Epidermal melanocyte (primary cell): Measurements from ENCODE around the gene ITGB3.
"Not testable (repeated sequence)": the region's sequence is repeated elsewhere in the genome, so short reads cannot be mapped to it uniquely, and the experiment has no call there.

Source experiments
- DNase-seq: peaks from one replicate; pipeline ENCODE4 v3.0.0; 2011; ENCODE audit warnings: low spot score; ENCODE audit not compliant: insufficient read length

Gene ITGB3

DNA sequence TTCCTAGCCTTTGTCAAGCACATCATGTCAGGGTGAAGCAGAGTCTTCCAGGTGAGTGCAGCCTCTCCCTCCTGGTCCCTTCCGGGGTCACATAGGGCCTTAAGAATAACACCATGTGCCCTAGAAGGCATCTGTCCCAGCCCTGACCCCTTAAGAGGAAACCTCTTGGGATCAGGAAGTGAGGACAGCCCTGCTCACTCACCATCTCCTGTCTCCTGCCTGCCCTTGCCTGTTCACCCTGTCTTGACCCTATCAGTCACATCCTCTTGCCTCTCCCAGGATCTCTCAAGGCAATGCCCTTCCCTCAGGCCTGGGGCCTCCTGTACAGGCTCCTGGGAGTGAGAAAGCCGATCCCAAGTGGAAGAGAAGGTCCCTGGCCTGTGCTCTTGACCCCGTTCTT lies 30.6 kb upstream of the ITGB3 start:
- no peak for DNase-seq

- no peak for DNase-seq
Observed at GRCh38 chr17:47223460-47223859, 30.2 kb upstream of the ITGB3 start.

GRCh38 chr17:47224077-47224476 lies 29.6 kb upstream of the ITGB3 start:
- DNase-seq: not testable (repeated sequence)

DNA sequence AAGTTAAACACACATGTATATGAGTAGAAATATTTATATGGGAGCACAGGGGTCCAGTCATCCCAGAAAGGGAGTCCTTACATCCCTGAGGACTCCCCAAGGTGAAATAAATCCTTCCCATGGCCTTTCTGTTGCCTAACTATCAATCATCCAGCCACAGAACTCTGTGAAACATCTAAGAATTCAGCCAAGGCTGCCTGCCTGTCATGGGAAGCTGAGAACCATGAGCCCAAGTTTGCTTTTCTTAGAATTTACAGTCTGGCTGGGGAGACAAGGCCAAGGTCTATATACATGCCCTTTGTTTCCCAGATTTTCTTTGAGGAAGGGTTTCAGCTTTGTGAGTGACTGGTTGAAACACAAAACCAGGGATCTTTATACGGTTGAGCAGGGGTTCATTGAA lies 28.7 kb upstream of the ITGB3 start:
- no peak for DNase-seq

GRCh38 chr17:47225436-47225858 lies 28.2 kb upstream of the ITGB3 start:
- no peak for DNase-seq

GRCh38 chr17:47225911-47226688 lies 27.5 kb upstream of the ITGB3 start:
- DNase-seq: no peak

- DNase-seq: no peak
Observed at GRCh38 chr17:47227862-47228261, 25.8 kb upstream of the ITGB3 start.

GRCh38 chr17:47229535-47230443 lies 23.8 kb upstream of the ITGB3 start:
- peak; percentile 84 for DNase-seq

GRCh38 chr17:47230864-47231263 lies 22.8 kb upstream of the ITGB3 start:
- DNase-seq: no peak

GRCh38 chr17:47231334-47231733 lies 22.3 kb upstream of the ITGB3 start:
- no peak for DNase-seq

DNA sequence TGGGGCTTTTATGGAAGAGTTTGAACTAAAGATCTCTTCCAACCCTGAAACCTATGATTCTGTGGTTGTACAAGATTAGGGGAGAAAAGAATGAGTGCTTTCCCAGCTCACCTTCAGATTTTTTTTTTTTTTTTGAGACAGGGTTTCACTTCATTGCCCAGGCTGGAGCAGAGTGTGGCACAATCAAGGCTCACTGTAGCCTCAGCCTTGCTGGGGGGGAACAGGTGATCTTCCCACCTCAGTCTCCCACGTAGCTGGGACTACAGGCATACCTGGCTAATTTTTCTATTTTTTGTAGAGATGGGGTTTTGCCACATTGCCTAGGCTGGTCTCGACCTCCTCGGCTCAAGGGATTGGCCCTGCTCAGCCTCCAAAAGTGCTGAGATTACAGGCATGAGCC lies 21.8 kb upstream of the ITGB3 start:
- no peak for DNase-seq

DNA sequence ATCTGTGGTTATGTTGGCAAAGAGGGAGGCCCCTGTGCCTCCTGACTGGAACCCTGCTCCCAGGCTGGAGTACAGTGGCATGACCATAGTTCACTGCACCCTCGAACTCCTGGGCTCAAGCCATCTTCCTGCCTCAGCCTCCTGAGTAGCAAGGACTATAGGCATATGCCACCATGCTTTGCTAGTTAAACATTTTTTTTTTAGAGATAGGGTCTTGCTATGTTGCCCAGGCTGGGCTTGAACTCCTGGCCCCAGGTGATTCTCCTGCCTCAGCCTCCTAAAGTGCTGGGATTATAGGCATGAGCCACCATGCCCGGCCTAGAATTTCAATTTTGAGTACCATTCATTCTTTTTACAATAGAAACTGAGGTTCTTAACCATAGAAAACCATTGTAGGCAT lies 21.2 kb upstream of the ITGB3 start:
- no peak for DNase-seq

DNA sequence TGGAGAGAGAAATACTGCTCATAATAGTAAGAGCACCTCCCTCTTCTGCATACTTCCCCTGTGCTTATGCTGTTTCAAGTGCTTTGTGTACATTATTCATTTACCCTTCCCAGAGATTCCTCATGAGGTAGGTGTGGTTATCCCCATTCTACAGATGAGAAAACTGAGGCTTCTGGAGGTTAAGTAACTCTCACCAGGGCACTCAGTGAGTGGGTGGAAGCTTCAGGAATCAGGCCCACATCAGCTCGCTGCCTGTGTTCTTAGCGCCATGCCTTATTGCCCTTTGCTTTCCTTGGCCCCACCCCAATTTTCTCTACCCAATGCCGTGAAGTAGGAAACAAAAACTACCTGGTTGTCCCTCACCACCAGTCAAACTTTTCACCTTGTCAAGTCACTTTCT lies 18.1 kb upstream of the ITGB3 start:
- no peak for DNase-seq

DNA sequence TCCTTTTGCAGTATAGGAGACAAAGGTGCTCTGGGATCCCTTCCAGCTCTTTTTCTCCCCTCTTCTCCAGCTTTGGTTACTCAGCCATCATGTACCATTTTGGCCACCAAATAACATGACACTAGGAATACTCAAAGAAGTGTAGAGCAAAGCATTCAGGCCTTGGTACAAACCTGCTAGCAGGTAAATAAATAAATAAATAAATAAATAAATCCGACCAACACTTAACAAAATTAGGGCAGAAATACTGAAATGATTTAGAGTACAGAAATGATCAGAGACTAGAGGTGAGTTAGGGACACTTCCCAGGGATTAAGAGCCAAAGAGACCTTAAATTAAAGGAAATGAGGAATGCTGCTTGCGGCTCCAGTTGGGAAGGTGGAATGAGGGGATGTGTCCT lies 17.7 kb upstream of the ITGB3 start:
- no peak for DNase-seq

DNA sequence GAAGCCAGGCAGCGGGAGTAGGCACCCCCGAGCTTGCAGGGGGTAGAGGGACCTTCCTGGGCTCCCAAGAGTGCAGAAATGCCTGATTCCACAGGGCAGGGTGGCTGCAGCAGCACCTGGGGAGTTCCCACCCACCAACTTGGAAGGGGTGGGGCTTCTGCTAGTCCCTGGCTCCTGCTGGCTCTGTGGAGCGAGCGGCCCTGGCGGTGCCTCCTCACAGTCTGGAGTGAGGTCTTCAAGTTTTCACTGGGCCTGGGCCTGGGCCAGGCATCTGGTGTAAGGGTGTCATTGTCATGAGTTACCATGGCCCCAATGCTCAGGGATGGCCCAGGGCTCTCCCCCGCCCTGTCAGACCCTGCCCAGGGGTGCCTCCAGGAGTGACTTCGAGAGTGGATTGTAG lies 15.8 kb upstream of the ITGB3 start:
- DNase-seq: no peak

DNA sequence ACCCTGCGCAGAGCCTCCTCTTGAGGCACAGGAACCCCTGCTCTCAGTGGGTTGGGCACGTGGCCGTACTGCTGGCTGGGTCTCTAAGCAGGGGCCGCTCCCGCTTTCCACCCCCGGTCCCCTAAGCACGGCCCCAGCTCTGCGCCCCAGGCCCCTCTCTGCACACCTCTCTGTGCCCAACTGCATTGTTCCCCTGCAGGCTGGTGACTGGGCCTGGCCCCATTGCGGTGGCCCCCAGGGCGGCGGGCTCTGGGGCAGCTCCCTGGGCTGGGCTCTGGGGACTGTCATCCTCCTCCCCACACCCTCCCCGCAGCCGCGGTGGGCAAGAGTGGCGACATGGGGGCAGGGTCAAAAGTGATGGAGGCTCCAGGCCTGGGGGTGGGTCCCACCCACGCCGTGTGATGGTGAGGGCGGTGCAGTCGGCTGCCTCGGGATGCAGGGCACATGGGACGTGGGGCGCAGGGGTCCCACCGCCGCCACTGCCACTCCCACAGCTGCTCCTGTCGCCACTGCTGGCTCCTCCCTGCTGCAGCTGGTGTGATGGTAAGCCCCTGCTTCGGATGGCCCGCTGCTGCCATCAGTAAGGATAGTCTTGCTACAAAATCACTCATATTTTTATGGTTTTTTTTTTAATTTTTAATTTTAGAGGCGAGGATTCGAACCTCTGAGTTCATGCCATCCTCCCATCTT lies 15.2 kb upstream of the ITGB3 start:
- no peak for DNase-seq

GRCh38 chr17:47239619-47239966 lies 14.0 kb upstream of the ITGB3 start:
- no peak for DNase-seq

DNA sequence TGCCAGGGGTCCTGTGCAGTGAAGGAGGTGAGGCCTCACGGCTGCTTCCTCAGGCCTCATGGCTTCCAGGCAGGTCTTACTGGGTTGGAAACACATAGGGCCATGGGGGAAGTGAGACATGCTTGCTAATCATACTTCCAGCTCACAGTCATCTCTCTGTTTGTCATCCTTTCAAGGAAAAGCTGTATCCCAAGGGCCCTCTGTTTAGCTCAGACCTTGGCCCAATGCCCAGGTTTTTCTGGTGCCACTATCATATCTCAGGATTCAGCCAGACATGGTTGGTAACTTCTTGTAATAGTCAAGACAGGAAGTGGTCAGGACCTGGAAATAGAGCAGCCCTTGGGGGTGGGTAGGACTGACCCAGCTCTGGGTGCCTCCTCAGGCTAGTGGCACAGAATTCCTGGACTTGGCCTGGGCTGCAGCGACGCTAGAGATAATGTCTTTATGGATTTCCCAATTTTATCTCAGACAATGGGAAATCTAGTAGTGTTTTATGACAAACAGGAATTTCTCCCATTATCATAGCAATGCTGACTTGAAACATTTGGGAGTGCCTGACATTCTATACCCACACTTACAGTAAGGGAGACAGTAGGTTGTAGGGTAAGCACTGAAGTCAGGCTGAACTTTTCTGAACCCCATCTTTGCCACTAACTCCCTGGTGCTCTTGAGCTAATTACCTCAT lies 13.5 kb upstream of the ITGB3 start:
- DNase-seq: peak; percentile 94

DNA sequence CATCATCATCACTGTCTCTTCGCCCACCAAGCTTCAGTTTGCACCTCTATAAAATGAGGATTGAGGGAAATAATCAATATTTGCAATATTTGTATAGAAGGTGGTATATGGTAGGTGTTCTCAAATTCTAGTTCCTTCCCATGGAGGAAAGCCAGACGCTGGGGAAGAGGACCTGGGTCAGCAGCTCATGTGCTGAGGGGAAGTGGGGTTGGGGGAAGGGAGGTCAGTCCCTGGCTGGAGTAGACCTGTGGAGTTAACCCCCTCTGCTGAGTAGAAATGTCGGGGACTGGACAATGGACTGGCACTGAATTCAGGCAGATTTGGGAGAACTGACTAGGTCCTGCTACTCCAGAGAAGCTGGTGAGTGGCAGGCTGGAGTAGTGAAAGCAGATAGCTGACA lies 12.8 kb upstream of the ITGB3 start:
- DNase-seq: no peak

DNA sequence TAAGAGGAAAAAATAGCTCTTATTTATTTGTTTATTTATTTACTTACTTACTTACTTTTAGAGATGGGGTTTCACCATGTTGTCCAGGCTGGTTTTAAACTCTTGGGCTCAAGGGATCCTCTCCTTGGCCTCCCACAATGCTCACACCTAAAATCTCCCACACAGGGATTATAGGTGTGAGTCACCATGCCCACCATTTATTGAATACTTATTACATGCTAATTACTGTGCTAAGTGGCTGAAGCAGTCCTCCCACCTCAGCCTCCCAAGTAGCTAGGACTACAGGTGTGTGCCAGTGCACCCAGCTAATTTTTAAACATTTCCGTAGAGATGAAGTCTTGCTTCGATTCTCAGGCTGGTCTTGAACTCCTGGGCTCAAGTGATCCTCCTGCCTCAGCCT lies 11.0 kb upstream of the ITGB3 start:
- DNase-seq: no peak

- no peak for DNase-seq
Observed at GRCh38 chr17:47243737-47244598, 9.7 kb upstream of the ITGB3 start.
